NCI-H187 treated with DMSO at 0.1 percent for 48 hours (cell line): ENCODE measurements around the gene ST3GAL4.
"Not testable (repeated sequence)": the region's sequence is repeated elsewhere in the genome, so short reads cannot be mapped to it uniquely, and the experiment has no call there.

ENCODE experiments used
- DNase-seq: peaks from one replicate; lab custom pipeline; 2025; lab: John Stamatoyannopoulos, UW

ST3GAL4 gene, protein sequence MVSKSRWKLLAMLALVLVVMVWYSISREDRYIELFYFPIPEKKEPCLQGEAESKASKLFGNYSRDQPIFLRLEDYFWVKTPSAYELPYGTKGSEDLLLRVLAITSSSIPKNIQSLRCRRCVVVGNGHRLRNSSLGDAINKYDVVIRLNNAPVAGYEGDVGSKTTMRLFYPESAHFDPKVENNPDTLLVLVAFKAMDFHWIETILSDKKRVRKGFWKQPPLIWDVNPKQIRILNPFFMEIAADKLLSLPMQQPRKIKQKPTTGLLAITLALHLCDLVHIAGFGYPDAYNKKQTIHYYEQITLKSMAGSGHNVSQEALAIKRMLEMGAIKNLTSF

DNA sequence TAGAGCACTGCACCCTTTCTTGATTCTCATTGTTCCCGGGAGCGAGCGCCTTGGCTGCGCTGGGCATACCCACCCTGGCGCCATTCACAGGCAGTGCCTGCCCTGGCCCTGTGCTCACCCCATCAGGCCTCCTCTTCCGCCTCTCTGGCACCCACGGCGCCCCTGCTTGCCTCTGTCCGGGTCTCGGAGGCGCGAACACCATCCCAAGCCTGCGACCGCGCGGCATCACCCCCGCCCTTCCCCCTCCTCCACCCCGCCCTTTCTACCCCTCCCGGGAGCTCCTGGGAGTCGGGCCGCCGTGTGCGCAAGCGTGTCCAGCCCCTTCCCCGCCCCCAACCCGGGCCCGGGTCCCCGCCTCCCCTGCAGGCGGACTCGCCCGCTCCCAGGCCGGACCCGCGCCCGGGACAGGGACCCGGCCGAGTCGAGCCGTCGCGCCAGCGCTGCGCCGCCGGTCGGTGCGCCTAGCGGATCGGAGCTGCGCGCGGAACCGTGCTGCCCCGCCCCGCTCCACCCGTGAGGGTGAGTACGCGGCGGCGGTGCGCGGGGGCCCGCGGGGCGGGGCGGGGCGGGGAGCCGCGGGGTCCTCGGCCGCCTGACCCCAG, at the start of gene ST3GAL4:
TSS of gene ST3GAL4 (plus strand) at position 363 of the 602 bp plus-strand sequence. CDS start 50,470 bp downstream, outside the sequence.
- no peak for DNase-seq

DNA sequence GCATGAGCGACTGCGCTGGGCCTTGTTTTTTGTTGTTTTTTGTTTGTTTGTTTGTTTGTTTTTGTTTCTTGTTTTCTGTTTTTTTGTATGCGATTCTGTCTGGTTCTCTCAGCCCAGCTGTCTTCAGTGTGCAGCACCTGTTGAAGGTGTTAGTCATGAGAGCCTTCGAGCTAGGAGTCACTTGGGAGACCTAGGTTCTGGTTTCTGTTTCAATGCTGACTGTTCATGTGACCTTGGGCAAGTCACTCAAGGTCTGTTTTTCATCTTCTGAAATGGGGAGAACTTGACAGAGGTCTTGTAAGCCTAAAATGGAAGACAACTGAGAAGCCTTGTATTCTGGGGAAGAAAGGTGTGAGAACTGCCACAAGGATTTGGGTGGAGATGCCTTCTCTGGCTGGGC, 49.8 kb upstream of the ST3GAL4 start:
- DNase-seq, result no peak

DNA sequence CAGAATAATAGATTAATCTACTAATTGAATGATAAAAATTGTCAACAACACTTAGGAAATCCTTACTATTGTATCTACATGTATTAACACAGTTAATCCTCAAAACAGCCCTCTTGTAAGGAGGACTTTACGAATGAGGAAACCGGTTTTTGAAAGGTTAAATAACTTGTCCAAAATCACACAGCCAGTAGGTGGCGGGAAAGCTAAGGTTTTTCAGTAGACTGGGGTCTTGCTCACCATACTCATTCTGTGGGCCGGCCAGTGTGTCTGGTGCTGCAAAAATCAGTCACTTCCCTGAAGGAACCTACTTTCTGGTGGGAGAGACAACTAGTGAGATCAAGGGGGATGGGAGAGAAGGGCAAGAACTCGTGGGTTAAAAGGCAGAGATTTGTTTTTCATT, 47.8 kb upstream of the ST3GAL4 start:
- DNase-seq, result no peak

DNA sequence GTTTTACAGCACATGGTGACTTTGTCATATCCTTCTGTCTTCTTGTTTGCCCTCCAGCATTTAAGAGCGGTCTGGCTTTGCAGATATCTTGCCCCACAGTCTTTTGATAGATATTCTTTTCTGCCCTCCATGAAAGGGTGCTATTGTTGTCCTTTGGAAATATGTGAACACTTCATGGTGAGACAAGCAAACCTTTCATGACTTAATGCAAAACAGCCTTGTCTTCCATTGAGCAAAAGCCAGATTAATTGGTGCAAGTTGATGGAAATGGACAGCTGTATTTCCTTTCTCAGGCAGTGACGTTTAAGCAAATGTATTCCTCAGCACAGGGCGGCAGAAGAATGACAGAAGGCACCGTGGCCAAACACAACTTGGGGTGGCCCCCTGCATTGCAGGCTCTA, 47.2 kb upstream of the ST3GAL4 start:
- DNase-seq, result no peak

DNA sequence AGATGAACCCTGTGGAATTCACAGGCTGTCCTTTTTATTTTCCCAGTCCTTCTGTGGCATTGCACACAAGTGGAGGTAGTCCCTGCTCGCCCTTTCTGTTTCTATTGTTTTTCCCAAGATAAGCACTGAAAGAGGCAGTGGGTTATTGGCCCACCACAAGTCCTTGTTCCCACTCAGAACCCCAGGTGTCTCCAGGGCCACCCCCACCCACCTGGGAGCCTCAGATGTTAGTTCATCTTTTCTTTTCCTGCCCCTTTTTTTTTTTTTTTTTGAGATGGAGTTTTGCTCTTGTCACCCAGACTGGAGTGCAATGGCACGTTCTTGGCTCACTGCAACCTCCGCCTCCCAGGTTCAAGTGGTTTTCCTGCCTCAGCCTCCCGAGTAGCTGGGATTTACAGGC, 46.7 kb upstream of the ST3GAL4 start:
- DNase-seq, result not testable (repeated sequence)

DNA sequence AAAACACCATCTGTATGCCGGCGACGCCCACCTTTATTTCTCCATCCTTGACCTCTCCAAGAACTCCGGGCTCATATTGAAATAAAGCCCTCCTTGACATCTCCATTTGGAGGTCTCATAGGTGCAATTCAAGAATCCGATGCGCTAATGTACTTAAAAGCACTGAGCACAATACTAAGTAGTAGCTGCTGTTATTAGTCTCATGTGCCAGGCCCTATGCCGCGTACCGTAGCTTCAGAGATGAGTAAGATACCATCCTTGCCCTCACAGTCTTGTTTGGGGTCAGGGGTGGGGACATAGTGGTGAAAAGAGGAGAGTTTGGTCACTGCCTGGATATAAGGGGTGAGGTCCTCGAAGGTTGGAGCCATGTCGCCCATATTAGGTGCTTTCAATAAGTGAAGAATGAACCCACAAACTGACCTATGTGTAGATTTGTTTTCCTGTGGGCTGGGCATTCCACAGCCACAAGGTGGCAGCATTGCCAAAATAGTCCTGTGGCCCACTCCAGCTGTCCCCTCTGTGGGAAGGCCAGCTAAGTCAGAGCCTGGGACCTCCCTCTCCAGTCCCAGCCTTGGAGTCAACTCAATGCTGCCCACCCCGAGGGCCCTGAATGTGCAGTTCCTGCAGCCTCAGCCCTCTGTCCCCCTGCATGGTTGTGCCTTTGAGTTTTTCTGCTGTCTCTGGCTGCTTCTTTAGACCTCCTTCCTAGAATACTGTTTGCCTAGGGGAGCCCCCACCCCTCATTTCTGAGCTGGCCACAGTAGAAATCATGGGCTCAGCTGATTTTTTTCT, 45.1 kb upstream of the ST3GAL4 start:
- DNase-seq, result no peak

DNA sequence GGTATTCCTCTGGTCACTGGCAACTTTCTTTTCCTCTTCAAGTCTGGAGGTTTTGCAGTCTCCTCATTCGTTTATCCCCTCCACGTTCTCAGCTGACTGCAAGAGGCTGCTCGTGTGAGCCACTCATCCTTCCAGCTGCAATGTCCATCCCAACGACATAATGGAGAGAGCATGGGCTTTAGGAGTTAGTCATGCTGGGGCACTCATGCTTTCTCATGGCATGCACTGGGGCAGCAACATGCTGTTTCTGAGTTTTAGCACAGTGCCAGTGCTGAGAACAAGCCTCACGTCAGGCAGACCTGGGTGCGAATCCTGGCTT, 44.5 kb upstream of the ST3GAL4 start:
- DNase-seq, result no peak

DNA sequence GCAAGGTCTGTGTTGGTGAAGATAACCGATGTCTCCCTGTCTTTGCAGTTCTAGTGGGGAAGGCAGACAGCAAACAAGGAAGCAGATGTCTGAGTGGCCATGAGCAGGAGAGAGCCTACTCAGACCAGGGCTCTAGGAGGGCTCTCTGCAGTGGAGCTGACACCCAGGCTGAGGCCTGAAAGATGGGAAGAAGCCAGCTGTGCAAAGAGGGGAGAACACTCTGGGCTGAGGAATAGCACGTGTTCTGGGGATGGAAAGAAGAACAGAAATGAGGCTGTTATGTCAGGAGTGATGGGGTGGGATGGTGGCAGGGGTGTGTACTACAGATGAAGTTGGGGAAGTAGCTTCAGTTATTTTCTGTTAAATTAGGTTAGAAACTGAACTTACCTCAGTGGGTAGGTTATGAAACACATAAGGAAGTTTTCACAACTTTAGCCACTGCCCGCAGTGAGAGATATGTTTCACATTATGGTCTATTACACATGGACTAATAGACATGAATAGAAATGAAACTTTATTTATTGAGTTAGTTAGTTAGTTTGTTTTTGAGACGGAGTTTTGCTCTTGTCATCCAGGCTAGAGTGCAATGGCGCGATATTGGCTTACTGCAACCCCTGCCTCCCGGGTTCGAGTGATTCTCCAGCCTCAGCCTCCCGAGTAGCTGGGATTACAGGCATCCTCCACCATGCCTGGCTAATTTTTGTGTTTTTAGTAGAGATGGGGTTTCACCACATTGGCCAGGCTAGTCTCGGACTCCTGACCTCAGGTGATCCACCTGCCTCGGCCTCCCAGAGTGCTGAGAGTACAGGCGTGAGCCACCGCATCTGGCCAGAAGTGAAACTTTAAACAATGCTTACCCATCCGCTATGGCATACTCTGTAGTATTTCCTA, 43.8 kb upstream of the ST3GAL4 start:
- no peak for DNase-seq

DNA sequence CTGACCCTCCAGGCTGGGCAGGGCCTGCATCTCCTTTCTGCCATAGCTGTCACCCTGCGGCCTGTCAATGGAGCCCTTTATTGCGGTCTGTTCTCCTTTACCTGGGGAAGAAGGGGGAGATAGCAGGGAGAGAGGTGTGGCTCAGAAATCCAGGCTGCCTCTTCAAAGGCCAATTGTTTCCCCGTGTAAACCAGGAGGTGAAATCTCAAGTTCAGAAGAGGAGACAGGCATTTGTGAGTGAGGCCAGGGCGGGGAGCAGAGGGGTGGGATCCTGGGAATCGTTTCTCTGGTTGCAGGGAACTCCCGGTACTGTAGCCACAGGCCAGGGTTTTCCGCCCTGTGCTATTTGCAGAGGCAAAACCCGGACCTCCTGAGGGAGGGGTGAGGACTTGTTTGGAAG, 42.5 kb upstream of the ST3GAL4 start:
- no peak for DNase-seq

DNA sequence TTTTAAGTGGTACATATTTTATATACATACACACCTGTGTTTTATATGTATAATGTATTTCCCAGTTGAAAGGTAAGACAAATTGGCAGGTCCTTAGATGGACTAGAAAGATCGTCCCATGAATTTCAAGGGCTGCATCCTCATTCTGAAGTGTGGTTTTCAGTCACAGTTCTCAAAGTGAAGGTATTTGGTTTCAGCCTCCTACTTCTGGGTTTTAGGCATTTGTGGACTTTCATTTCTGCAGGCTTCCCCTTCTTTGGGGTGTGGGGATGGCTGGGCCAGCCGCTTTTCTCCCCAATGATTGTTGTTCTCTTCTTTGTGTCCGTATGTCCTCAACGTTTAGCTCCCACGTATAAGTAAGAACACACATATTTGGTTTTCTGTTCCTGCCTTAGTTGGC, 41.7 kb upstream of the ST3GAL4 start:
- no peak for DNase-seq

DNA sequence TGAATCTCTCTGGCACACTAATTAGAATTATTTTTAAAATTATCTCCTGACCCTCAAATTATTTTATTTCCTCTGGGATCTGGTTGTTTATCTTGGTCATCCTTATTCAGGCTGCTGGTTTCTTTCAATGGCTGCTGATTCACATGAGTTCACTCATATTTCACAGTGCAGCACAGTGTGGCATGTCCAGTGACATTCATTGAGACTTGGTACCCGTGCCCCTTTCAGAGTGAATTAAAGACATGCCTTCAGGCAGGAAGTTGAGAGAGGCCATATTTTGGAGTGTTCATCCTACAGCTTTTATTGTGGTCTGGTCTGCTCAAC, 38.1 kb upstream of the ST3GAL4 start:
- no peak for DNase-seq

DNA sequence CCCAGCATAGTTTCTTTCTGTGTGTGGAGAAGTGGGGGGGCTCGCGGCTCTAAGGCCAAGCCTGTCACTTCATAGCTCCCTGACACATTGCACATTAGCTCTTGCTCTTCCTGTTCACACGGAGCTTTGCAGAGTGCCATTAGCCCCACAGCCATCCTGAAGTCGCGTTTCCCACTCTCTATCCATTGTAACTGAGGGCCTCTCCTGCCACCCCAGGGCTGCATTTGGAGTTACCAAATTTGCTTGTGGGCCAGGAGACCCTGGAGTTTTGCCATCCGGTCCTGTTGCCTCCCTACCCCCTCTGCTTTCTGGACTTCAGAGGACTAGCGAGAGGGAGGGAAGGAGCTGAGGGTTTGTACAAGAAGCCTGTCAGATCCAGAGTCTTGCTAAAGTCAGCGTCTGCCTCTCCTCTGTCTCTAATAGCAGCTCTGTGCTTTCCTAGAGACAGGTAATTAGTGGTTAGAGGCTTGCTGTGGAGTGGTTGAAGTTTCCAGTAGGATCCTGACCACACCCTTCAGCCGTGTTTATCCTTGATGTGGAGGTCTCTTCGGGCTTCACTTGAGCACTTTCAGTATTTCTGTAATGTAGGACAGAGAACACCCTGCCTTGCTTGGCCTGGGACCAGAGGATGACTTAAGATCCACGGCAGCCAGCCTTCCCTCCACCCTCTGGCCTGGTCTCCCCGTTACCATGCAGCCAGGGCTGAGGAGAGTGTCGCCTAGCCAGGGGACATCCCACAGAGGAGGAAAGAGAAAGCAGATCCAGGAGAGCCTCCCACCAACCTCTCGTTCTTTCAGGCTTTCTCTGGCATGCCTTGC, 37.5 kb upstream of the ST3GAL4 start:
- DNase-seq, result peak; percentile 6

DNA sequence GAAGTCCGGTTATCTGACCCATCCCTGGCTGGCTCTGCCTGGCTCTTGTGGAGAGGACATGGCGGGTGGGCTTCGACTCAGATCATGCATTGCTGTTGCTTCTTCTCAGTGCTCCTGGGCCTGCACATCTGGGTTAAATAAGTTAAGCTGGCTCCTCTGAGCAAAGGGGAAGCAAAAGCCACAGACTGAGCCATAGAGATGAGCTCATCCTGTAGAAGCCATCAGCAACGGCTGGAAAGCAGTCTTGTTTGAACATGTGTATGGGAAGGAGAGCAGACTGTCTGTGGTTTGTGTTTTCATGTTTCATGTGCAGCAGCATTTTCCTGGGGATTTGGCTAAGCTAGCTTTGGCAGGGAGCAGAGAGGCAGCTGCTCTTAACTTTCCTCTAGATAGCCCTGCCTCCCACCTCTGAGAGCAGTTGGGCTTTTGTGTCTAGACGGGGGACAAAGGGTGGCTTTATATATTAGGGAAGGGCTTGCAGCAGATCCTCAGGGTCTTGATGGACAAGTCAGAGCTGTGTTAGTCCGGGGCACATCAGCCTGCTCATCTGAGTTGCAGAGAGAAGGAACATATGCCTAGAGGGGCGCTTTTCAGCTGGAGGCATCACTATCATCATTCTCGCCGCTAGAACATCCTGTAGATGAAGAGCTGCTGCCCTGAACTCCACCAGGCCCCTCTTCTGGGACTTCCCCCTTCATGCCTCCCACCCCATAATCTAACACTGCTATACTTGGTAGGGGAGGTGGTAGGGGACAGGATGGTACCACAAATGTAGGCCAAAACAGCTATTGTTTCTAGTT, 36.7 kb upstream of the ST3GAL4 start:
- DNase-seq, result no peak

DNA sequence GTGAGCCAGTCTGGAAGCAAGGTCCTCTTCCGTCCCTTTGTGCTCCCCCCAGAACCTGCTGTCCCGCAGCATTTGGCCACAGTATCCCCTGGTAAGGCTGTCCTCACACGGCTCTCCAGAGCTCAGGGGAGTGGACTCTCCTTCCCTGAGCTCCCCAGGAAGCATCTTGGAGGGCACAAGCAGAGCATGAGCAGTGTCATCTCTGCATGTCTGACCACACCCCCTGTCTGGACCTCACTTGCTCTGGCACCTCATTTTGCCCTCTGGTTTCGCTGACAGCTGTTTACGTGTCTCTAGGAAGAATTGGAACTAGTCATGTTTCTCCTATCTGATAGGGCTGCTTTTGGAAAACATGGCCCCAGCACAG, 36.1 kb upstream of the ST3GAL4 start:
- DNase-seq, result no peak

DNA sequence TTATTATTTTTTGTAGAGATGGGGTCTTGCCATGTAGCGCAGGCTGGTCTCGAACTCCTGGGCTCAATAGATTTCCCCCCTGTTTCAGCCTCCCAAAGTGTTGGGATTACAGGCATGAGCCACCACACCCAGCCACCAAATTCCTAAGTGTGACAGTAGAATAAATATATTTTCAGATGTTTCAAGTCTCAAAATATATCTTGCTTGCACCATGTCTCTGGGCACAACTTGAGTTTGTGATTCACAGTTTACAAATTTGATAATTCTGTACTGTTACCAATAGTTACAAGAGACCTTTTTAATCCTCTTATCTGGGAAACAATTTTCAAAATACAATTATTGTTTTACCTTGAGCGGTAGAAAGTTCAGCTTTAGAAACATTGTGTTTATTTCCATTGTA, 32.5 kb upstream of the ST3GAL4 start:
- DNase-seq, result no peak

DNA sequence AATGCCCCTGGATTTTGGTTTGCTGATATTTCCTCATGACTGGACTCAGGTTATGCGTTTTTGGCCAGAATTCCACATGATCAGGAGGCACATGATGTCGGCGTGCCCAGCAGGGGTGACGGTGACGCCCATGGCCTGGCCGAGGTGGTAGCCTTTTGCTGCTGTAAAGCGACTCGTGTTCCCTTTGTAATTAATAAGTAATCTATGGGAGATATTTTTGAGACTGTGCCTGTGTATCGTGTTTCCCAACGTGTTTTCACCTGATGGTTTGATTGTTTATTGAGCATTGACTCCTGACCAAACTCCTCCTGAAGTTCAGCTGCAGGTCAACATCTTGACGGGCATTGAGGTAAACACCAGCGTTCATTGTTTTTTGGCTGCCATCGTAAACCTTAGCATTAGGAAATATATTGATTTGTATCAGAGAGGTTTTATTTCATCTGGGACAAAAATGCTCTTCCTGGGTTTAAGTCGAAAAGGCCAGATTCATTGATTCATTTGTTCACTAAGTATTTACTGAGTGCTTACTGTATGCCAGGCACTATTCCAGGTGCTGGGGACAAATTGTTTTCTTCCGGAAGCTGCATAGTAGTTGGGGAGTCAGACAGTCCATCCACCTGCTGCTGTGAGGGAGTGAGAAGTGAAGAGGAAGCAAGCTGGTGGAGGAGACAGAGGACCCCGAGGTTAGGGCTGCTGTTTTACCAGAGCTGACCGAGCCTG, 28.0 kb upstream of the ST3GAL4 start:
- DNase-seq, result no peak

DNA sequence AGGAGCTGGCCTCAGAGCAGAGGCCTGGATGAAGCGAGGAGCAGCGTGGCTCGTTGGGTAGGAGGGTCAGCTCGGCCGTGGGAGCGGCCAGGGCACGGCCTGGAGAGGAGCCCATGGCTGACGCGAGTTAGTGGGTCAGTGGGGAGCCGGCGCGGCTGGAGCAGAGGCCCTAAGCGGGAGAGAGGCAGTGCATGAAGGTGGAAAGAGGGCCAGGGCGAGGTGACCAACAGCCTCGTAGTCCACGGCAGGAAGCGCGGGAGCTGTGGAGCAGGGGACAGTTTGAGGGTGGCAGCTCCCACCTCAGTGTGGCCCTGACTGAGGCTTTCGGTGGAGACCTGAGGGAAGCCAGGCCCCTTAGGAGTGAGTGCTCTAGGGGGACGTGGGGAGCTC, 27.5 kb upstream of the ST3GAL4 start:
- no peak for DNase-seq

DNA sequence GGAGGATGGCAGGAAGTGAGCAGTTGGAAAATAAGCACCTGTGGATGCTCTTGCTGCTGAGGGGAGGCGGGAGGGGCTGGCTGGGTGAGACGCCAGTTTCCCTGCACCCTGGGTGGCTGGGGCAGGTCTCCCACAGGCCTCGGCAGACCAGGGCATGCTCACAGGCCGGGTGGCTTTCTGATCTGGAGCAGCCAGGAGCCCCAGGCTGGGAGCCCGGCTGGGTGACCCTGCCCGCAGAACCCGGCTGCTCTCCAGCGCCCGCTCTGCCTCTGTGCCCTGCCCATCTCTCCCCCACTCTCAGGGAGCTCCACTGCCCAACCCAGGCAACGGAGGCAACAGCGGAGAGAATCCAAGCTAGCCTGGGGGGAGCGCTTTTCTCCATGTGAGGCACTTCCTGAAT, 27.0 kb upstream of the ST3GAL4 start:
- no peak for DNase-seq

DNA sequence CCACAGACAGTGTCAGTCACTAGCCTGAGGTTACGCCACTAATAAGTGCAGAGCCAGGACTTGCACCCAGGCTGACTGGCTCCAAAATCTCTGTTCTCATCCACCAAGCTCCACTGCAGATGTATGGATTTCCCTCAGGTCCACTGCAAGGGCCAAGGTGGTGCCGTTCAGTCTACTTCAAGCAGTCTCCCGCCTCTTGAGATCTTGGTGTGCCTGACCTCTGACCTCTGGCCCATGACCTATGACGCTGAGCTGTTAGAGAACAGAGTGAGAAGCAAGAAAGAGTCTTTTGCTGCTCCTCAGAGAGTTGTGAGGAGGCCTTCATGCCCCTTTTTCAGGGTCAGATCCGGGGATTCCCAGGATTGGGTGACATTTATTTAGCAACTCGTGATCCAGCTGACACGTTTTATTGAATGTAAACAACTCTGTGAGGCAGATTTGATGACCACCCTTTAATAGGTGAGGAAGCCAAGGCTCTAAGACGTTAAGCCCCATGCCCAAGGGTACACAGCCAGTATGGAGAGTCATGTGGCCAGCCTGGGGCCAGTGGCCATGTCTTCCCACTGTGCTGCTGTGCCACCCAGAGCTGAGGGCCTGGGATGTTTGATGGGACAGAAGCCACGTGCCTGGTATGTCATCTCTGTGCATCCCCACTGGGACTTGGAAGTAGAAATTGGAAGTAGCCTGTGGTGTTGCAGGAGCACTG, 26.4 kb upstream of the ST3GAL4 start:
- DNase-seq, result no peak
